GM21367 (cell line): Measurements from ENCODE around the gene ZFP36L1.

Source experiments
- ATAC-seq: cut with Tn5 transposase; IDR thresholded peaks from one replicate; pipeline ENCODE4 v1.9.1; 2021; ENCODE audit not compliant: unreplicated experiment

ZFP36L1 gene

DNA sequence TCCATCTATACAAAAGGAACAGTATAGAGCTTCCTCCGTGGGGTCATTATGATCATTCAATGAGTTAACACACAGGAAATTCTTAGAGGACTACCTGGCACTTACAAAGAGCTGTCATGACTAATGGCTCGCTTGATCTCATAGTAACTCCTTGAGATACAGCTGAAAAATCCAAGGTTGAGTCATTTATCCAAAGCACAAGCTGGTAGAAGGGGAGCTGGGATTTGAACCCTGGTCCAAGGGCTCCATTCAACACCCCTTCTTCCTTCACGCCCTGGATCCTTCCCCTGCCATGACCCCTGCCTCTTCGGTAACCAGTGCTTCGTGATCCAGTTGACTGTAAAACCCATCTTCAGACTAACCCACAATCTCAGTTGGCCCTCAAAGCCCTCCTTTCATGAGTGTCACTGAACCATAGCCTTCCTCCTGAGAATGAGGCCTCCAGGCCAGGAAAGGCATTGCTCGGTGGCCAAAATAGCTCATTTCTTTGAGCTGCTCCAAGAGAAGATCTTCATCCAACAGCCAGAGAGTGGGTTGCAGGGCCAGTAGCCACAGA, 7.8 kb downstream of the ZFP36L1 start:
- no peak for ATAC-seq

DNA sequence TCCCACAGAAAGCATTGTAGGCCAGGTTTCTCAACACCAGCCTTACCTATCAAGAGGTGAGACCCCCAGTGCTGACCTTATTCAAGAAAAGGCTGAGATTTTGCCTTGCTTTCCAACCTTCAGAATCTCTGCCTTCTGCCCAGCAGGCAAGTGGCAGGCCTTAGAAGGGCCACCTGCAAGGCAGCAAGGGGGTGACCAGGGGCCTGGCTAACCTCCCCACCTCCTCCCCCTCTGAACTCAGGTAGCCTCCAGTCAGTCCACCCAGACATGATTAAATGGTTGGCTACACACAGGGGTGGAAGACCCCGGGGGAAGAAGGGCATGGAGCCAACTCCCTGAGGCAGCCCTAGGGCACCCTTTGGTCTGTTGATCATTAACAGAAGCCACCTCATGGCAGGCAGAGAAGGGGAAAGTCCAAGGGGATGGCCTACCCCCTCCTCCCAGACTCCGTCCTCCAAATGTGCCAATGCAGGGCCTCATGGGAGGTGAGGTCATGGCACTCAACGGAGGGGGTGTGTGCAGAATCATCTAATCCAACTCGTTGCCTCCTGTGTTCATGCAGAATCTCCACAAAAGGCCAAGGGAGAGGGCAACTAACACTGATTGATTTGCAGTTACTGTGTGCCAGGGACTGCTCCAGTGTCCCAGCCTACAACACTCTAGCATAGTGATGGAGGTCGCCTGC, 8.5 kb downstream of the ZFP36L1 start:
- no peak for ATAC-seq

DNA sequence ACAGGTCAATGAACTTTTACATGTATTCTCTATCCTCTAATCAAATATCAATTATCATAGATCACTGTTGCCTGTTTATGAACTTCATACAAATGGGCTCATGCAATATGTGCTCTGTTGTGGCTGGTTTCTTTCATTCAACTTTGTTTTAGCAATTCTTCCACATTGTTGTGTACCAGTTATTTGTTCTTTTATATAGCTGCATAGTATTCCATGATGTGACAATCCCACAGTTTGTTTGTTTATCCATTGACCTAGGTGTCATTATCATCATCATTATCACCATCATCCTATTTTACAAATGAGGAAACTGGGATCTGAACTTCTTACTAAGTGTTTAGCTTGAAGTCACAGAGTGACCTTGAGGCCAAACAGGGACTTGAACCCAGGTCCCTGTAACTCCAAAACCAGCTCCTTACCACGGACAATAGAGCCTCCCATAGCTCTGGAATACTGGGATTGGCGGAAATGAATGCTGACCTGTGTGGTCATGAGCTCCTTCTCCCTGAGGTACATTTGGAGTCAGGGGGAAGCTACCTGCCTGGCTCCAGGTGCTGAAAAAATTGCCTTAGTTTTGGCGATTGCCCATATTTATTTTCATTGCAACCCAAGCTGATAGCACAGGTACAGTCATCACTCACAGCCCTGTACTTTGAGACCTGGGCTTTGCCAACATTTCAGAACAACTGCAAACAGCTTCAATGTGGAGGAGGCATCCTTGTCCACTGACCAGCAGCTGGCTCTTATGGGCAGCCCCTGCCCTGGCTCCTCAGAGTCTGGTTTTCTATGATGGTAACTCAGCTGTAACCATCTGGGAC, 9.2 kb downstream of the ZFP36L1 start:
- no peak for ATAC-seq

DNA sequence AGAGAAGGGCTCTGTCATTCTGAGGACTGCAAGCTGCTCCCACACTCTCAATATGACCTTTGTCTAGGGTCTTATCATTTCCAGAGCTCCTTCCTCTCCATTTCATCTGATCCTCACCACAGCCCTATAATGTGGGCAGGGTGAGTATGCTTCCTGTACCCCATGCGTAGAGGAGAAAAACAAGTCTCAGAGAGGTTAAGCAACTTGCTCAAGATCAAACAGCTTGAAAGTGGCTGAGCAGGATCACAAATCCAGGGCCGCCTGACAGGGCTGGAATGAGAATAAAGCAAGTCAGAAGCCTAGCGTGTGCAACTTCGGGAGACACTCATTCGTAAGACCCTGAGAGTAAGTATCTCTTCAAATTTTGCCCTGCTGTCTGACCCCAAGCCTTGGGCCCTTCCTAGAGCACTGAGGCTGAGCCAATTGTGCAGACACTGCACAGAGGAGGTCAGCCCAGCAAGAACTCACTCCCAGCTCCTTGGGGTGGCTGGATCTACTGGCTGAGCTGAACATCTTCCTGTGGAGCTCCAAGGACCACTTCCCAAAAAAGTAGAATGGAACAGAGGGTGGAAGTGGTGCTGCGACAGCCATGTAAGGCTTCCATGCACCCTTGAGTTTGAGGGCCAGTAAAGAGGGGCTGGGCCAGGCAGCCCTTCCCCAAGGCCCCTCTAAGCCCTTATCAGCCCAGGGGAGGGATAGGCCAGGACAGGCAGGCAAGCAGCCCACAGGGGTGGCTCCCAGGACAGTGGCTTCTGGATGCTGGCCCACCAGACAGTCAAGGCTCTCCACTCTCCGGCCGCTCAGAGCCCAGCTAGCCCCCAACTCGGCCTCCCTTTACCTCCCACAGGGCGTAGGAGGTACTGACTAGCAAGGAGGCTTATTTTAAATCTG, 10.5 kb downstream of the ZFP36L1 start:
- ATAC-seq: no peak

DNA sequence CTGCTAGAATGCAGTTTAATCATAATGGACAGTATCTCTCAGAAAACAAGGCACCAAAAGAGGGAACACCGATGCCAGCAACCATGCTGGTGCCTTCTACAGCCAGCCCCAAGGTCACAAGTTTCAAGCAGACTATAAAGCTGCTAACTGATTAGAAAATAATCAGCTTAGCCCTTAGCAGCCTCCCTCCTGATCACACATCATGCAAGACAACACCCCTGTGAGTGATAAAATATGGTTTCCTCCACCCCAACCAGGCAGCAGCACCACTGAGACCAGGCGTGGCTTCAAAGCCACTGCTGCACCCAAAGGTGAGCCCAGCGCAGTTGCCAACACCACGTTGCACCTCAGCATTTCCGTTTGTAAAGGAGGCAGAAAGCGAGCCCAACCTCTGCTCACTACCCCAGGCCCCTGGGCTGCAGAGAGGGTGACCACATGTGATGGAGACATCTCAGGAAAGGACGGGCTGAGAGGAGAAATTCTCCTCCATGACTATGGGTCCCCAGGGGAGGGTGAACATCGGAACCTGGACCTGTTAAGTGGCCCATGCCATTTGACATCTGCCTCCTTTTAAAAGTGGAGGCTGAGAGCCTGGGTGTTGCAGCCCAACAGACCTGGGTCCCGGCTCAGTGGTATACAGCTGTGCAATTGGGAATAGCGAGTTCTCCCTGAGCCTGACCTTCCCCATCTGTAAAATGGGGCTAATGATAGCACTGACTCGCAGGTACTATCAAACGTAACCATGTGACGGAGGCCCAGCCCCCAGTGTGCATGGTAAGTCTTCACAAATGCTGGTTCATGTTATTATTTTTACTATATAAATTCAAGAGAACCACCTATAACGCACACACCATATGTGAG, 11.5 kb downstream of the ZFP36L1 start:
- no peak for ATAC-seq

DNA sequence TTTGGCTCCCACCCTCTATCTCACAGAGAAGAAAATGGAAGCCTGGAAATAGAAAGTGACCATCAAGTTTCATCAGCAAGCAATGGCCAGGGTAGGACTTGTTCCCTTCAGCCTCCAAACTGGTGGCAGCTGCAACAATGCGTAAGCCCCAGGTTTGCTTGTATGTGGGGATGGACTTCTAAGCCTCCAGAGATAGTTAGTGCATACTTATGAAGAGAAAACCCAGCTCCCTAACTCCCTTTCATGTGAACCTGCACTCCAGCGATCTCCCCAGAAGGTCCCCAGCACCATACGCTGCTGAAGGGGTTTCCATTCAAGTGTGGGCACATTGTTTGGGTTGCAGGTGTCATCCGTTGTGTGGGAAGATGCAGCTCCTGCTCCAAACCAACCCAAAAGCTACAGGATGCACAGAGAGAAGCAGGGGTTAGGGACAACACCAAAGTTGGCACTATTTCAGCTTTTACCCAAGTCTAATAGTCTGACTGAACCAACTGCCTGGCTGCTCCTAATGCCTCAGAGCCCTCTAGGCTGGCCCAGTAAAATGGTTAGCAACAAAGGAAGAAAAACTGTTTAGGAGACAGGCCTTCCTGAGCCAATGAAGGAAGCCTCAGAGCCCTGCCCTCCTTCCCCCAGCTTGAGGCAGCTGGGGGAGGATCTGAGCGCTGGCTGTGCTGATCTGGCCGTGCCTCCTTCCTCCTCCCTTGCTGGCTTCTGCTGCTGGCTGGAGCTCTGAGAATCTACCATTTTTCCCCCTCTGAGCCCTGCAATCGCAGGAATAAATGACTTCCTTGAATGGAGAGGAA, 12.3 kb downstream of the ZFP36L1 start:
- ATAC-seq: no peak

DNA sequence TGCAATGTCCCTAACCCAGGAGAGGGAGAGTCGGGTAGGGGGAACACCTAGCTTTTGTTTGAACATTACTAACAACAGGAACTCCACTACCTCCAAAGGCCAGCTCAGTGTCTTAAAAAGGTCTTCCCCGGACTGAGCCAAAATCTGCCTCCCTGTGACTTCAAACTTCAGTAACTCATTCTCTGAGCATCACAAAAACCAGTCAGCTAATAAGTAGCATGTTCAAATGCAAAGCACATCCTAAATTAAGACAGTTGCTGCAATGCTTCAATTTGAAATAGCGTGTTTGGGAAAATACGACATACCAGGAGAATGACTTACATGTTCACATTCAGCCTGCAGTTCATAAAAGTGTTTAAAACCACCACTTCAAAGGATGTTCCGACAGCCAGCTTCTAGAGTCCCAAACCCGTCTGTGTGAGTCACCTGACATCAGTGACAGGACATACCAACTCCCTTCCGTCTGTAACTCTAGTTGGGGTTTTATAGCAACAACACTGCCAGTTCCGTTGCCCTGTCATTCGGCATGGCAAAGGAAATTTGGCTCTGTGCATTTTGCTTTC, 13.0 kb downstream of the ZFP36L1 start:
- ATAC-seq: no peak

DNA sequence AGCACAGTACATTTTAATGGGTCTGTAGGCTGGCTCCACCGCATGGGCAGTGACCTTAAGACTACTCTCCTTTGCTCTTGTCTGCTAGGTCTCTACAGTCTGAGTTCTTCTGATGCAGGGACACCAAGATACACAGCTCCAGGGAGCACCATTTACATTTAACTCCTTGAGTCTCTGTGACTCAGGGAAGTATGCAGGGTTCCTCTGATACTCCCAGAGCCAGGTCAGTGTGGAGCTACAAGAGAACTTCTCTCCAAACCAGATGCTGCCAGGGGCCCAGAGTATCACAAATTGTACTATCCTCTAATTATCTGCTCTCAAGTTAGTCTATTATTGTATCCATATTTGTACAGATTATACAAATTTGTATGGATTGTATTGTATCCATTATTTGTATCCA, 15.2 kb downstream of the ZFP36L1 start:
- no peak for ATAC-seq

DNA sequence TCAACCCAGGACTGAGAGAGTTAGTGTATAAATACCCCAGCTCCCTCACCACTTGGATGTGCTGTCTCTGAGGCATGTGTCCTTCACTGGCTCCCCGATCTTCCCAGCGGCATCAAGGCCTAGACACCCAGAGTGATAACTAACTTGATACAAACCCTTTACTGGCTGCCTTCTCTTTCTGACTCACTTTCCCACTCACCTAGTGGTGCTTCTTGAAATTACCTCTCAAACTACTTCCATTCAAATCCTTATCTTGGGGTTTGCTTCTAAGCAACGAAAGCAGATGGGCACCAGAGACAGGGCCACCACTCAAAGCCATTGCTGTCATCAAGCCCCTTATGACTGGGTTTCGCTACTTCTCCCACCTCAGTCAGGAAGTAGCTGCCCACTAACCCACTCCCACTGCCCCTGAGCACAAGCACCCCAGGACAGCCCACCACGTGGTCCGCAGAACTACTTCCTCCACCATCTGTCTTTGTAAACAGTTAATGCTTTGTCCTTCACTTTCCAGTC, 17.2 kb downstream of the ZFP36L1 start:
- ATAC-seq: no peak

DNA sequence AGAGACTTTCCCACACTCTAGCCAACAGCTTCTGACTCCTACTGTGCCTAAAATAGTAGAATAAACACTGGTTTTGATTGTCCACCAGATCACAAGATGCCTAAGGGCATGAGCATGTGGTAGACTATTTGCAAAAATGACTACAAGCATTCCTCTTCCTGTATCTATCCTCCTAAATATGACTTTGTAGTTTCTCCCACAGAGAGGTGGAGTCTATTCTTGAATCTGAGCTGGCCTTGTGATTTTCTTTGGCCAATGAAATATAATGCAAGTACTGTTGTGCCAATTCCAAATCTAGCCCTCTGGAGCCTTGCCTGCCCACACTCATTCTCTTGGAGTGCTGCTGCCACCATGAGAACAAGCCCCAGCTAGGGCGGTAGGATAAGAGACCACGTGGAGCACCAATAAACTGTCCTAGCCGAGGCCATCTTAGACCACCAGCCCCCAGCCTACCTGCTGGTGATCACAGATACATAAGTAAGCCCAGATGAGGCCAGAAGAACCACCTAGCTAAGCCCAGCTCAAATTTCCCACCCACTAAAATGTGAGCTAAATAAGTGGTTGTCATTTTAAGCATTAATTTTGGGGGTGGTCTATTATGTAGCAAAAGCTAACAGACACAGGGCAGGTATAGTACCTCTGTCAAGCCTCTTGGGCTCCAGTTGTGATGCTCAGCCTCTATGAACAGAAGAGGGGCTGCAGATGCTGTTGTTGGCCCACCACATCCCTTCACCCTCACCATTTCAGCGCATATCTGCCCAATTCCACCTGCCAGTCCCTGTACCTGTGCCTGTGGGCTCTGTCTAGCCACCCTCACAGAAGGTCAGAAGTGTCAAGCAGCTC, 17.9 kb downstream of the ZFP36L1 start:
- no peak for ATAC-seq

DNA sequence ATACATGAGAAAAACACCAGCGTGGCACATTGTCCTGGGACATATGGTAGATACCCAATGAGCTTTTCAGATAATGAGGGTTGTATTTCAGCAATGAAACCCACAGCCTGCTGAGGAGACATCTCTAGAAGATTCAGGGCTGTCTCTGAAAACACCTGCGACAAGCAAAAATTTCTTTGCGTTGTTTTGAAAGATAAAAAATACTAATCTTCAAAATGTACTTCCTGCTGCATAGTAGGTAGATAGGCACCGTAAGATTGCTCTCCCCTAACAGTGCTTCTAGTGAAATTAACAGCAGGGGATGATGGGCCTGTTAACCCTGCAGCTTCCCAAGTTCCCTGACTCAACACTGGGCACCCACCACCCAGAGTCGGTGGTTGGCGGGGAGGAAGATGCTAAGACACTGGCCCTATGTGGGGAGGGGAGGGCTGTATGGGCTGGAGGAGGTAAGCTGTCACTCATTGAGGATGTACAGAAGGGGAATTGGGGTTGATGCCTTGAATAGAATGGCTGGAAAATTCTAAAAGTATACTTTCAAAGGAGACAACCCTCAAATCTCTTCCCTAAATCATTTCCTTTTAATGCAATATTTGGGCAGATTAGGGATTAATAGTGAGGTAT, 20.0 kb downstream of the ZFP36L1 start:
- ATAC-seq: no peak

DNA sequence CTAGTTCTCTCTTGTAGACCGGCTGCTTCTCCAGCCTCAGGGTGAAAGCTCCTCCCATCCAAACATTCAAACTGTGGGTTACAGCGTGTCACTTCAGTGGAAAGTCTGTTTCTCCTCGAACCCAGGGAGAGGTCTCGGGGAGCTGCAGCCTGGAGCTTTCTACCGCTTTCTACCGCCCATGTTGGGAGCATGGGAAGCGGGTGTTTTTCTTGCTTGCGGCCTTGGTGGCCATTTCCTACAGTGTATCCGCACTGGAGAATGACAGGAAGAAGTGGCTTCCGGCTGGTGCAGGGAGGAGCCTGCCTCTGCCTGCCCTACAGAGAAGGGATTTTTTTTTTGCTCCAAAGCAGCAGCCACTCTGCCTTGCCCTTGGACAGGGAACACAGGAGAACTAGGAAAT, 21.2 kb downstream of the ZFP36L1 start:
- no peak for ATAC-seq

DNA sequence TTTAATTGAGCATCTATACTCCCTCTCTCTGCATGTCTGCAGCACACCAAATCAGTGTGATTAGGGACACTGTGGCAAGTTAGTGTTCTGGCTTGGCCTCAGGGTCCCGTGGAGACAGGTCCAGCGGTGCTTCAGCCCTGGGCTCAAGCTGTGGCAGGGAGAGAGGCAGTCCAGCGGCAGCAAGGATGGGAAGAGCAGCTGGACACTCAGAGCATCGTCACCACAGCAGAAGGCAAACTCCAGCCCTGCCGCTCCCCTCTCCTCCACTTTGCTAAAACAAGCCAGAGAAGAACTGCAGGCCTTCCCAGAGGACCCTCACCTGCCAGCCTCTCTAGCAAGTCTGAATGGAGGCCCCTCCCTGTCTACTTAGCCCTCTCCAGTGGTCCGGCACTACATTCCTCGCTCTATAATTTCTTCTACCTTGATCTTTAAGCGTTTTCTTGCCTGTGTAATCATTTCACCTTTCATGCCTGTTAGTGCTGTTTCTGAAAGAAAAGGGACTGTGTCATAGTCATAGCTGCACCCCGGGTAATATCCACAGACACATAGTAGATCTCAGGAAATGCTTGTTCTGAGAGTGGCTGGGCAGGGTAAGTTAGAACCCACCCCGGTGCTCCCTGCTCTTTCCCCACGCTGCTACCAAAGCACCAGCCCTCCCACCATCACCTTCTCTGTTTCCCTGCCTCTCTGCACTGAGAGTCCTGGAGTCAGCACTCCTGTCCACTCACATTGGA, 22.1 kb downstream of the ZFP36L1 start:
- ATAC-seq: no peak

DNA sequence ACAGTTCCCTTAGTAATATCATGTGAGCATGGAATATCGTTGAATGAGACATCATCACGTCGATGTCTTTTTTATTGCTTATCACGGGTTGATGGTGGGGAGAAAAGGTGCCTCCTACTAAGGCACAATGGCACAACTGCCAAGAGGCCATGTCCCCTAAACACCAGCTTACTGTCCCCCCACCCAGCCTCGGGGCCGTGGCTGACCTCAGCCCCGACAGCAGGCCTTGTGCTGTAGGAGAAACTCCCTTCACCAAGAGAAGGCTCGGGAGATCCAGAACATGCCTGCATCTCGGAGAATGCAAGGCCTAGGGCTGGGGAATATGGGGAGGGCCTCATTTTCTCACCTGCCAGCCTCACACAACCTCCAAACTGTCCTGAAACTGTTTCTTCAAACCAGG, 22.8 kb downstream of the ZFP36L1 start:
- no peak for ATAC-seq

DNA sequence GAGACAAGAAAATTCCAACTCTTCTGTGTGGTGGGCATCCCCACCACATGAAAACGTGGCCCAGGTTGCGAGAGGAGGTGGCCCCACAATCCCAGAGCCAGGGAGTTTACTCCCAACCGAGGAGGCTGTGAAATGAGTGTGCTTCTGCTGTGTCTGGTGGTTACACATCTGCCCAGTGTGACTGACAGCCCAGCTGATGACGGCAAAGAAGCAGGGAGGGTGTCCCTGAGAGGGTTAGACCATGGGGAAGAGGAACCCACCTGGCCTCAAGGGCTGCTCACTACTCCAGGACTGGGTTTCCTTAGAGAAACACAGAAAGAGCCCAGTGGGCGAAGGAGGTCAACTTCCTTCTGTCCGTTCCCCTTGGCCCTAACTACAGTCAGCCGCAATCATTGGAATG, 24.6 kb downstream of the ZFP36L1 start:
- no peak for ATAC-seq

DNA sequence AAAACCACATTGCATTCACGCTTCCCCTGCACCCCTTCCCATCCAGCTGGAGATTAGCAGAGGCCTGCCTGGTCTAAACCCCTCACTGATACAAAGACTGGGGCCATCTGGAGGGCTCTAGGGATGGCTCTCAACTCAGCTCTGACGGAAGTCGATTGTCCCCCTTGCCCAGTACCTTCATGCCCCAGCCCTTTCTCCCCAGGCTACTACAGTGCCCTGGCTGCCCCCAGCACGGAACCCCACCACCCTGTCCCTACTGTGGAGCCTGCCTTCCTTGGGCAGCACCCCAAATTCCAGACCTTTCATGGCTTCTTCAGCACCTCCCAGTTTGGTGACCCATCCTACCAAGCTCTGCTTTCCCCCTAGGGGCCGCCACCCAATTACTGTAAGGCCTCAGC, 25.6 kb downstream of the ZFP36L1 start:
- ATAC-seq: no peak
